Activated T-helper 1 cell treated with Interleukin-2 at 50 U/mL for 16 hours (primary cell): ENCODE results near the gene EML6.

Source experiments
- DNase-seq: peaks from one replicate; pipeline ENCODE4 v3.0.0-alpha.2; 2020; ENCODE audit warnings: low read depth

The EML6 gene

GRCh38 chr2:54912305-54912704 is 188.8 kb downstream of the EML6 start:
- DNase-seq = no peak

- no peak for DNase-seq
Observed at GRCh38 chr2:54912893-54913292, 189.4 kb downstream of the EML6 start.

GRCh38 chr2:54914637-54915036 is 191.2 kb downstream of the EML6 start:
- no peak for DNase-seq

- DNase-seq = no peak
Observed at GRCh38 chr2:54915101-54915500, 191.6 kb downstream of the EML6 start.

- DNase-seq = no peak
Observed at GRCh38 chr2:54916637-54917036, 193.2 kb downstream of the EML6 start.

GRCh38 chr2:54918647-54919280 is 195.3 kb downstream of the EML6 start:
- DNase-seq = no peak

- no peak for DNase-seq
Observed at GRCh38 chr2:54920660-54921059, 197.2 kb downstream of the EML6 start.

- DNase-seq = no peak
Observed at GRCh38 chr2:54924121-54924520, 200.7 kb downstream of the EML6 start.

- no peak for DNase-seq
Observed at GRCh38 chr2:54925022-54925421, 201.6 kb downstream of the EML6 start.

GRCh38 chr2:54927085-54927750 is 203.8 kb downstream of the EML6 start:
- no peak for DNase-seq

- DNase-seq = no peak
Observed at GRCh38 chr2:54927751-54928615, 204.5 kb downstream of the EML6 start.

GRCh38 chr2:54928719-54929118 is 205.3 kb downstream of the EML6 start:
- DNase-seq = no peak

GRCh38 chr2:54931473-54931872 is 208.0 kb downstream of the EML6 start:
- DNase-seq = no peak

GRCh38 chr2:54935389-54935788 is 211.9 kb downstream of the EML6 start:
- no peak for DNase-seq

- DNase-seq = no peak
Observed at GRCh38 chr2:54936766-54937165, 213.3 kb downstream of the EML6 start.

- DNase-seq = no peak
Observed at GRCh38 chr2:54939446-54940118, 216.1 kb downstream of the EML6 start.

- no peak for DNase-seq
Observed at GRCh38 chr2:54940723-54941122, 217.3 kb downstream of the EML6 start.

GRCh38 chr2:54941248-54941984 is 218.0 kb downstream of the EML6 start:
- no peak for DNase-seq

- DNase-seq = no peak
Observed at GRCh38 chr2:54942373-54942772, 218.9 kb downstream of the EML6 start.

GRCh38 chr2:54944724-54945326 is 221.4 kb downstream of the EML6 start:
- DNase-seq = no peak
